ENCODE results near the gene SLC35E1.
"Not testable (repeated sequence)": the region's sequence is repeated elsewhere in the genome, so short reads cannot be mapped to it uniquely, and the experiment has no call there.

SLC35E1 gene

DNA sequence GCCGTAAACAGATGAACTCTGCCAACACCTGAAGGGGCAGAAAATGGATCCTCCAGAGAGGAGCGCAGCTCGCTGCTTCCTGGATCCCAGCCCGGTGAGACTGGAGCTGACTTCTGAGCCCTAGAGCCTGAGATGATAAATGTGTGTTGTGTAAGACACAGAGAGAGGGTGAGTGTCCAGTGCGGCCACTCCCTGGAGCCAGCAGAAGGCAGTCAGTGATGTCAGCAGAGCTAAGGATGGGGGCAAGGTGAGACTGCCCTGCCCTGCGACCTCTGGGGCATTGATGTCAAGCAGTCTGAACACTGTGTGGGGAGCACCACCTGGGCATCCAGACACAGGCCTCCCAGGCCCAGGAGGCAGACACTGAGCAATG, 9.7 kb upstream of the SLC35E1 start:
- DNase-seq (ENCODE audit: low spot score), result no peak

DNA sequence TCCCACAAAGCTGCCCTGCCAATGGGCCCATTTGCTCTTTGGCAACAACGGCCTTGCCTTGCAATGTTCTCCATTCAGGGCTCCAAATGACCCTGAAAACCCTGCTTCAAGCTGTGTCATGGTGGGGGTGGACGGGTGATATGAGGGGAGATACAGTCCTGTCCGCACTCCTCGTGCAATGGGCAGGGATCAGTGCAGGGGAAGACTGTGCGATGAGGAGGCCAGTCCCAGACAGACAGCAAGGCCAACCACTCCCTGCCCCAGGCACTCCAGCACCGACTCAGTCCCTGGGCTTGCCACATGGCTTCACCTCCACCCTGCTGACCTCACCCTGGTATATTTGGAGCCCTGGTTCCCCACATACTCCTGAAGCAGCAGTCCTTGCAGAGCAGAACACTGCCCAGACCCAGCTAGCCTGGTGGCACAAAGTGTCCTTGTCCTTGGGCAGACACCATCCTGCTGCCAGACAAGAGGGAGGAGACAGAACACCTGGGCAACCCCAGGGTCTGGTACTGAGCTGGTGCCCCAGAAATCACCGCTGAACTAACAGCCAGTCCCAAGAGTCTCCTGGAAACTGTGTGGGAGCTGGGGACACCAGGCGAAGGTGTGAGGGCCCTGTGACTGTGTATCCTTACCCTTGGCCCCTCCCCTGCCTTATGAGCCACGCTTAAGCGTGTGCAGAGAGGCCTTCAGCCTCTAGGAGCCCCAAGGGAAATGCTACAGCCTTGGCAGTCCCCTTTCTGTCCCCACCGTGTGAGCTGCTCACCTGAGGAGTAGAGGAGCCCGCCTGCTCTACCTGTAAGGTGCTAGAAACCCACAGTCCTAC, 9.1 kb upstream of the SLC35E1 start:
- no peak for DNase-seq (ENCODE audit: low spot score)

DNA sequence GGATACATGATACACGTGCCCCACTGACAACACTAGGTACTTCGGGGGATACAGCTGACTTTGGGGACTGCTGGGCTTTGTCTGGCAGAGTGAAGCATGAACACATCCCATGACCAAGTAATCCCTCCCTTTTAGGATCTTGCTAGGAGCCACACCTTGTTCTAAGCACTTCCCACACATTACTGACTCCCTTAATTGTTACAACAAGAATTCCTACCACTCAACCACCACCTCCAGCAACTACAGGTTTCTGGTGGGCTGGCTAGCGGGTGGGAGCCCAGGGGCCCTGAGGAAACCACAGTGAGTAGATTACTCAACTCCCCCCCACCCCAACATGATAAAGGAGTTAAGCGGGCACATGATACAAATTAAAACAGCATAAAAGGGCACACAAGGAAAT, 7.2 kb upstream of the SLC35E1 start:
- no peak for DNase-seq (ENCODE audit: low spot score)

DNA sequence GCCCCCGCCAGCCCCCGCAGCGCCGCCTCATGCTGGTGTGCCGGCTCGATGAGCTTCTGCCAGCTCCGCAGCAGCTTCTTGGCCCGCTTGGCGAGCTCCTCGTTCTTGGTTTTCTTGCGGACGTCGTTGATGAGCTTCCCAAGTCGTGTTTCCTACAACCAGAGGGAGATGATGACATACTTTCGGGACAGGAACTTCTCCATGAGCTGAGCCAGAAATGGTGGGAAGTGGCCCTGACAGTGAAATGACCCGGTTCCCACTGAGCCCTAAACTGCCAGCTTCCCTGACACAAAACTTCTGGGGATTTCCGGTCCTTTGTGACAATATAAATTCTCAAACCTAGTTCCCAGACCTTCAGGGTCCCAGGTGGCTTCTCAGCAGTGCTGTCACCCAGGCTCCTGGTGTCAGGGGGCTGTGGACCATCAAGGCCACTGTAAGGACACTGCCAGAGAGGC, 5.3 kb upstream of the SLC35E1 start:
- DNase-seq (ENCODE audit: low spot score), result no peak

DNA sequence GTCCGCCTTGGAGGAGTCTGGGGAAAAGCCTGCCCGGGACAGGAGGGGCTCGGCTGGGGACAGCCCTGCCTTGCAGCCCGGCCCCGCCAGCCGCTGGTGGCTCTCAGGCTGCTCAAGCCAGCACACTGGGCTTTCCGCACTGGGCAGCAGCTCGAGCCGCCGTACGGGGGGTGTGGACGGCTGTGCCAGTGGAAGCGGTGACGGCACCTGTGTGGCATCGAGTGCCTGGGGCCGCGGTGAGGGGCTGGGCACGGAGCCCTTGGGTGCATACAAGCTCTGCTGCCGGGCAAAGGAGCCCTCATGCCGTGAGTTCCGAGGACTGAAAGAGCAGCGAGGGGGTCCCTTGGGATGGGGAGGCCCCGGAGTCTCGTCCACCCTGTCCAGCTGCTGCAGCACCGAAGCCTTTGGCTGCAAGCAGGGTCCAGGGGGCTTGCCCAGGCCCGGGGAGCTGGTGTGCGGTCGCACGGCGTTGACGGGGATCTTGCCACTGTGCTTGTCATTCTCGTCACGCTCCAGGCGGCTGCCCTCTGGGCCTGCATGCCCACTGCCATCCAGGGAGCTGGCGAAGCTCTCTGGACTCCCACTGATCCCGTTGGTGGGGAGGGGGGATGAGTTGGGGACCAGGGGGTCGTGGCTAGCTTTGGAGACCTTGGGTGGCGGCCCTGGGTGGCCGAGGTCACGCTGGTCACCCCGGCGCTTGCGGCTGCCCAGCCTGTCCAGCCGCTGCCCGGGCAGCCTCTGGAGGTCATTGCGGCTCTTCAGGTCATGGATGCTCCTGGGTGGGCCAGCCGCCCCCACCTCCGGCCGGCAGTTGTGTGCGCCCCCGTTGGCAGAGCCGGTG, 4.7 kb upstream of the SLC35E1 start:
- DNase-seq (ENCODE audit: low spot score), result no peak

DNA sequence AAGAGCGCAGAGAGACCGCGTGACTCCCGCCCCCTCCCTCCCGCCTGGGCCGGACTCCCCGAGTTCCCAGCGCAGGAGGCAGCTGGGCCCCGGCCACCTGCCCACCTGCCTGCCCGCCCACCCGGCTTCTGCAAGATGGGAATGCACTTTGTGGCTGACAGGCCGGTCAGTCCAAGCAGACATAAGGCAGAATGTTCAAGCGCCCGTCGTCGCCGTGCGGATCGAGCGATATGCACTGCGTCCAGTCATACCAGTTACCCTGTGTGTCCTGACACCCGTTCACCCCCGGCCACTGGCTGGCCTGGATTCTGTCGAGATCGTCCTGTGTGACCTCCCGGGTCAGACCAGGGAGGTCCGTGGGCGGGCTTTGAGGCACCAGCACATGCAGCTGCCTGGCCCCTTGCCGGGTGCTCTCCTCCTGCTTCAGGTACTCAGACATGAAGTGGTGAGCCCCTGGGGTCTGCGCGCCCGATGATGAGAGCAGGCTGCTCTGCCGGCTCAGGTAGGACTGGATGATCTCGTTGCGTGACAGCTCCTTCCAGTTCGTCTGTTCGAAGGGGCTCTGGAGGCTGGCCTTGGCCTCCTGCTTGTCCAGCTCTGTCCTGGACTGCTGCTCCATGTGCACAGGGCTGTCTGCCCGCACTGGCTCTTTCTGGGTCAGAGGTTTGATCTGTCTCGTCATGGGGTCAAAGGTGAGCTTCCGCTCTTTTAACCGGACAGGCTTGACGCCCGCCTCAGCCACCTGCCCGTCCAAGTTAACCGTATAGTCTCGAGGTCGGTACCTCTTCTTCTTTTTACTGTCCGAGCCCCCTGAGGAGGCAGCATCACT, 3.9 kb upstream of the SLC35E1 start:
- no peak for DNase-seq (ENCODE audit: low spot score)

DNA sequence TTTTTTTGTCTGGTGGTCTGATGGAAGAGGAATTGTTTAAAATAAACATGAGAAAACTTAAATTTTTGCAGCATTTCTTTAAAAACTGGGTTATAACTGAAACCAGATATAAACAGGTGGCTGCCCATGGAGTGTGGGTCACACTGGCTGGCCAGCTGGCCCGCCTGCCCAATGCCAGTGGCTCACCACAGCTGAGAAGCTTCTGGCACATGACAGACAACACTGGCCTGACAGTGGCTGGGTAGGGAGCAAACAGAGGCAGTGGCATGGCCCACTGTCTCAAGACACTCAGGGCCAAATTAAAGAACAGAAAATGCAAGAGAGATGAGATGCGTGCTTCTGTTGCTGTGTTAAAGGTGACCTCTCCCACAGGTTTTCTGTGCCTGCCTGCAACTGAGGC, 3.1 kb upstream of the SLC35E1 start:
- DNase-seq (ENCODE audit: low spot score), result no peak

GRCh38 chr19:16573925-16574324, 1.7 kb upstream of the SLC35E1 start:
- DNase-seq (ENCODE audit: low spot score), result no peak

GRCh38 chr19:16573296-16573695, 1.1 kb upstream of the SLC35E1 start:
- no peak for DNase-seq (ENCODE audit: low spot score)

GRCh38 chr19:16571822-16572331, 338 bp downstream of the SLC35E1 start:
- no peak for DNase-seq (ENCODE audit: low spot score)

- no peak for DNase-seq (ENCODE audit: low spot score)
Observed at GRCh38 chr19:16571283-16571682, 932 bp downstream of the SLC35E1 start.

GRCh38 chr19:16569609-16570320, 2.5 kb downstream of the SLC35E1 start:
- no peak for DNase-seq (ENCODE audit: low spot score)

- DNase-seq (ENCODE audit: low spot score), result no peak
Observed at GRCh38 chr19:16566702-16567101, 5.5 kb downstream of the SLC35E1 start.

DNA sequence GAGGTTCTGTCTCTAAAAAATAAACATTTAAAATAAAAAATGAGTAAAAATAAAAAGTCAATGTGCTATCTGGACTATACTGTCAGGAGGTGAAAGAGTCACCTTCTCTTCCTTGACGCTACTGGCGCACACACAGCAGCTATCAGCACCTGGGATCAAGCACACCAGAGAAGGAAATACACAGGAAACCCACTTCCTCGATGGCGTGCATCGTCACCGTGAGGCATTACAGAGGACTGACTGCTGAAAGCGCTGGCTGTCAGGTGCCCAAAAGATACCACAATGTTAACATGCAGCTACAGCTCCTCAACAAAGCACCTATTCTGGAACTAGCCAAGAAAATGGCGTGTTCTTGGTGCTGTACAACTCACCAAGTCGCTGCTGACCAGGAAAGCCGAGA, 6.1 kb downstream of the SLC35E1 start:
- no peak for DNase-seq (ENCODE audit: low spot score)

GRCh38 chr19:16564842-16565241, 7.4 kb downstream of the SLC35E1 start:
- DNase-seq (ENCODE audit: low spot score), result no peak

DNA sequence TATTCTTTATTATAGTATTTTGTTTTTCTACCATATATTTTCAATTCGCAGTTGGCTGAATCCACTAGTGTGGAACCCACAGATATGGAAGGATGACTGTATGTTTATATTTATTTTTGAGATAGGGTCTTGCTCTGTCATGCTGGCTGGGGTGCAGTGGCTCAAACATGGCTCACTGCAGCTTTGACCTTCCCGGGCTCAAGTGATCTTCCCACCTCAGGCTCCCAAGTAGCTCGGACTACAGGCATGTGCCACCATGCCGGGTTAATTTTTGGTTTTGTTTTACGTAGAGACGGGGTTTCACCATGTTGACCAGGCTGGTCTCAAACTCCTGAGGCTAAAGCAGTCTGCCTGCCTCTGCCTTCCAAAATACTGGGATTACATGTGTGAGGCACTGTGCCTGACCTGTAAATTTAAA, 9.6 kb downstream of the SLC35E1 start:
- DNase-seq (ENCODE audit: low spot score), result no peak

- DNase-seq (ENCODE audit: low spot score), result peak; percentile 56
Observed at GRCh38 chr19:16561382-16561781, 10.8 kb downstream of the SLC35E1 start.

- DNase-seq (ENCODE audit: low spot score), result no peak
Observed at GRCh38 chr19:16559780-16560276, 12.4 kb downstream of the SLC35E1 start.

DNA sequence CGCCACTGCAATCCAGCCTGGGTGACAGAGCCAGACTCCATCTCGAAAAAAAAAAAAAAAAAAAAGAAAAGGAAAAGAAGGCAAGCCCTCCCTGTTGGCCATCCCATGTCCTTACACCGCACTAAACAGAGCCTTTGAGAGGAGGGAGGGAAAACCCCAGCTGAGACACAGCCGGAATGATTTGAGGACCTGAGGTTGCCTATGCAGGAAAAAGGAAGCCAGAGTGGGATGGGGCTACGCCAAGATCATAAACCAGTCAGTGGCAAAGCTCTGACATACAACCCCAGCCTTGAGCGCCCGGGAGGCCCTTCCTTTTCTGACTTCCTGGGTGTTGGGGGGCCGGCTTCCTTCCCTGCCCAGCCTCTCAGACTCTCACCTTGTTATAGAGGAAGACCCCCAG, 17.4 kb downstream of the SLC35E1 start:
- DNase-seq (ENCODE audit: low spot score), result no peak

DNA sequence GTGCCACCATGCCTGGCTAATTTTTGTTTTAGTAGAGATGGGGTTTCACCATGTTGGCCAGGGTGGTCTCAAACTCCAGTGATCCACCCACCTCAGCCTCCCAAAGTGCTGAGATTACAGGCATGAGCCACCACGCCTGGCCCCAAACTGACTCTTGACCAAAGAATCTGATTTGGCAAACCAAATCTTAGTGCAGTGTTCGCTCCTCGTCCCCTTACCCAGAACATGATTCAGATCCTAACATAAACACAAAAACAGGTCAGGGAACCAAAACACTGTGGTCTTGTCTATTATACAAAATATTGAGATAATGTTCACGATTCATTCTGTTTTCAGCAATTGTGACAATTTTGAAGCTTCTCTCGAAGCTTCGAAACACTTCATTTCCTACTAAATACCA, 20.3 kb downstream of the SLC35E1 start:
- DNase-seq (ENCODE audit: low spot score), result not testable (repeated sequence)

GRCh38 chr19:16548956-16549355, 23.3 kb downstream of the SLC35E1 start:
- DNase-seq (ENCODE audit: low spot score), result no peak

Data from globus pallidus (tissue), 1 donor.